IPS DF 6.9 (cell line): Measurements from ENCODE around the gene OR1L8.
"Not testable (repeated sequence)": the region's sequence is repeated elsewhere in the genome, so short reads cannot be mapped to it uniquely, and the experiment has no call there.

ENCODE experiments used
- DNase-seq: peaks from one replicate; pipeline ENCODE4 v3.0.0-alpha.2; 2013; ENCODE audit warnings: low read depth, low spot score
- H3K27ac ChIP-seq: one replicate; pipeline ENCODE4 v1.5.1; 2013; ENCODE audit warnings: low read length, control low read depth
- H3K27me3 ChIP-seq: 2 replicates; pipeline ENCODE4 v1.6.1; 2013; ENCODE audit warnings: mild to moderate bottlenecking, low read length; ENCODE audit not compliant: control insufficient read depth, insufficient read depth
- H3K36me3 ChIP-seq: 2 replicates; pipeline ENCODE4 v1.6.1; 2013; ENCODE audit warnings: low read length; ENCODE audit not compliant: control insufficient read depth, insufficient read depth
- H3K4me1 ChIP-seq: 2 replicates; pipeline ENCODE4 v1.6.1; 2013; ENCODE audit warnings: low read length; ENCODE audit not compliant: control insufficient read depth, insufficient read depth
- H3K4me3 ChIP-seq: 2 replicates; pipeline ENCODE4 v1.5.1; 2013; ENCODE audit warnings: mild to moderate bottlenecking, low read length
- H3K9me3 ChIP-seq: 2 replicates; pipeline ENCODE4 v1.6.1; 2013; ENCODE audit warnings: low read length, inconsistent platforms; ENCODE audit not compliant: control insufficient read depth, insufficient read depth
- WGBS: extraction: QIAGEN DNeasy Blood & Tissue Kit; methylation state at CpG from one replicate; pipeline ENCODE4 v1.1.7; 2013; ENCODE audit warnings: mixed read lengths, missing lambda C conversion rate; ENCODE audit not compliant: insufficient read length, insufficient coverage; 5-methylcytosine and 5-hydroxymethylcytosine counted together

The OR1L8 gene

DNA sequence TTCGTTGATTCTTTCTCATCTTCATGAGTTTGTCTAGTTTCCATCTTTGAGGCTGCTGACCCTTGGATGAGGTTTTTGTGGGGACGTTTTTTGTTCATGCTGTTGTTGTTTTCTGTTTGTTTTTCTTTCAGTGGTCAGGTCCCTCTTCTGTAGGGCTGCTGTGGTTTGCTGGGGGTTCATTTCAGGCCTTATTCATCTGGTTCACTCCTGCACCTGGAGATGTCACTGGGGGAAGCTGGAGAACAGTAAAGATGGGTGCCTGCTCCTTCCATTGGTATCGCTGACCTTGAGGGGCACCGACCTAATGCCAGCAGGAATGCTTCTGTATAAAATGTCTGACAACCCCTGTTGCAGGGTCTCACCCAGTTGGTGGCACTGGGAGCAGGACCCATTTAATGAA, 21.7 kb downstream of the OR1L8 start:
- H3K9me3 ChIP-seq: peaks cover 1% of the 10 kb centered on the region
- H3K27ac ChIP-seq: no peak overlapping the region
- H3K4me1 ChIP-seq: no peaks in the 10 kb centered on the region
- no CpG with 5 or more reads among the region's 4 CpGs for WGBS
- H3K36me3 ChIP-seq: no peaks in the 10 kb centered on the region
- DNase-seq: no peak
- H3K4me3 ChIP-seq: no peak overlapping the region
- H3K27me3 ChIP-seq: 0 out of 2 replicates have a peak, but pooled peaks cover 1% of the 10 kb centered on the region

- Histone ChIP-seq H3K27ac (no peak within 1 kb of the TSS), H3K4me1 (no peaks in the 10 kb centered on the region), H3K9me3 (no peaks in the 10 kb centered on the region; the same call in 1 of the 2 replicates), H3K36me3 (no peaks in the 10 kb centered on the region), H3K27me3 (no peaks in the 10 kb centered on the region), H3K4me3 (no peak within 1 kb of the TSS)
- DNase-seq: no peak
- WGBS: no CpG with 5 or more reads among the region's 2 CpGs
Measured at GRCh38 chr9:122552812-122553211, 30.4 kb downstream of the OR1L8 start, which contains the start of gene OR1N2. Gene OR1N2 (plus strand): TSS chr9:122553112. CDS start chr9:122553212, 100 bp downstream.

DNA sequence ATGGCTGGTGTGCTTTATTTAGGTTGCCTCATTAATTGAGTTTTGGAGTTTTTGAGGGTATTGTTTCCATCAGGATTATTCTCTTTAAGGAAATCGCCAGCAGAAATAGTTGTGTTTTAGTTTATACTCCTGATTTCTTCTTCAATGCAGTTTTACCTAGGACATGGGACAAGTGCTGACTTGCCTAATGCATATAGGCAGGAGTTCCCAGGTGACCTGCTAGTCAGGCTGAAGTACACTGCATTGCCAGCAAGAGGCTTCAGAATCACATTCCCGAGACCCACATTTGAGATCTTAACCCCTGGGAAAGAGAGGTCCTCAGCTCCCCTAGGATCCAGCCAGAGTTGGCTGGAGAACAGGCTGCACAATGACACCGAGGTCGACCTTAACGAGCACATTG, 31.8 kb downstream of the OR1L8 start:
- Histone ChIP-seq H3K9me3 (no peaks in the 10 kb centered on the region; the same call in 1 of the 2 replicates), H3K27me3 (no peaks in the 10 kb centered on the region), H3K27ac (no peak overlapping the region), H3K36me3 (no peaks in the 10 kb centered on the region), H3K4me3 (no peak overlapping the region), H3K4me1 (no peaks in the 10 kb centered on the region)
- no peak for DNase-seq
- WGBS: no CpG with 5 or more reads among the region's 5 CpGs

DNA sequence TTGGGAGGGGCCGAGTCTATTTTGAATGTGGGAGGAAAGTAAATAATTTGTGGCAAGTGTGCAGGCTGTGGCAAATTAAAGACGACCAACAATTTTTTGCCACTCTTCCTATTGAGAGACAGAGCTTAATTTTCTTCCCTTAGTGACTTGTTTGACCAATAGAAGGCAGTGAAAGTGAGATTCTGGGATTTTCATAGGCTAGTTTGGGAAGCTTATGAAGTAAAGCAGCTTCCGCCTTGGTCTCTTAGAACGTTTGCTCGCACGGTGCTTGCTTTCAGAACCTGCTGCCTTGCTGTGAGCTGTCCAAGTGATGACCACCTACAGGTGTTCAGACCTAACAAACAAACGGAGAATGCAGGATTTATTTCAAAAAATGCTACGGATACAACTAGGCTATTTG, 37.0 kb downstream of the OR1L8 start:
- no peaks in the 10 kb centered on the region for H3K36me3 ChIP-seq
- DNase-seq: no peak
- H3K9me3 ChIP-seq: no peaks in the 10 kb centered on the region
- no peak overlapping the region for H3K4me3 ChIP-seq
- WGBS: no CpG with 5 or more reads among the region's 8 CpGs
- no peak overlapping the region for H3K27ac ChIP-seq
- H3K4me1 ChIP-seq: no peaks in the 10 kb centered on the region
- H3K27me3 ChIP-seq: no peaks in the 10 kb centered on the region

- no peak overlapping the region for H3K4me3 ChIP-seq
- H3K4me1 ChIP-seq: no peaks in the 10 kb centered on the region
- no peaks in the 10 kb centered on the region for H3K36me3 ChIP-seq
- H3K27me3 ChIP-seq: no peaks in the 10 kb centered on the region
- no peak overlapping the region for H3K27ac ChIP-seq
- no peak for DNase-seq
- WGBS: no CpG with 5 or more reads among the region's 2 CpGs
- H3K9me3 ChIP-seq: no peaks in the 10 kb centered on the region
Measured at GRCh38 chr9:122538757-122539156, 44.4 kb downstream of the OR1L8 start.

DNA sequence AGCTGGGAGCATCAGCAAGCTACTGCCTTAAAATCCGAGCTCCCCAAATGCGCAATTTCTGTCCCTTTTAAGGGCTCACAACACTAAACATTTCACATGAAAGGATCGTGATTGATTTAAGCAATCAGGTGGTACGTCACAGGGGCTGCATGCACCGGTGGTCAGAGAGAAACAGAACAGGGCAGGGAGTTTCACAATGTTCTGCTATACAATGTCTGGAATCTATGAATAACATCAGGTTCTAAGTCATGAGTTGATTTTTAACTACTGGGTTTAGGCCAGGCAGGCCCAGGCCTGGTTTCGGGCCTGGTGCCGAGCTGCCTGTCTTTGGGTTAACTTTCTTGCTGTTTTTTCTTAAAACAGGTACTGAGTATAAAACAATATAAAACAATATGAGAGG, 46.1 kb downstream of the OR1L8 start:
- H3K36me3 ChIP-seq, H3K27ac ChIP-seq, H3K27me3 ChIP-seq, H3K9me3 ChIP-seq, DNase-seq, H3K4me3 ChIP-seq, H3K4me1 ChIP-seq: not testable (repeated sequence)
- WGBS: no CpG with 5 or more reads among the region's 7 CpGs

- Histone ChIP-seq H3K36me3 (no peaks in the 10 kb centered on the region), H3K27ac (no peak overlapping the region), H3K27me3 (no peaks in the 10 kb centered on the region), H3K9me3 (no peaks in the 10 kb centered on the region), H3K4me3 (no peak overlapping the region), H3K4me1 (no peaks in the 10 kb centered on the region)
- no CpG with 5 or more reads among the region's 1 CpG for WGBS
- DNase-seq: no peak
Measured at GRCh38 chr9:122536134-122536533, 47.0 kb downstream of the OR1L8 start.

DNA sequence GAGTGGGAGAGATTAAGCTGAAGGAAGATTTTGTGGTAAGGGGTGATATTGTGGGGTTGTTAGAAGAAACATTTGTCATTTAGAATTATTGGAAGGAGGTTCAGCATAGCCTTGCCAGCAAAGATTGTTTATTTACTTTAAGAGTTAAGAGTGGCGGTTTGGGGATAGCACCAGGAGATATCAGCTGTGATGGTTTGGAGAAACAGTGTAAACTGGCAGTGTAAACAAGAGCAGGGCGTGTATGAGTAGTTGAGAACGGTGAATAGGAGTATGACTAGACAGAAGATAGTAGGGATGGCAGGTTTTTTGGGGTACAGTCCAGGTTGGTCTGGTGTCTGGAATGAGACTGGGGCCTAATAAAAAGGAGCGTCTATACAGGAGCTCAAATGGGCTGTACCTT, 52.0 kb downstream of the OR1L8 start:
- H3K9me3 ChIP-seq, H3K4me1 ChIP-seq, H3K27ac ChIP-seq, H3K36me3 ChIP-seq, DNase-seq, H3K27me3 ChIP-seq, H3K4me3 ChIP-seq: not testable (repeated sequence)
- no CpG with 5 or more reads among the region's 4 CpGs for WGBS

GRCh38 chr9:122527193-122527592, 56.0 kb downstream of the OR1L8 start, which contains the start of gene OR1N1:
Gene OR1N1 (minus strand): TSS chr9:122527293. CDS start chr9:122527293, 0 bp downstream.
- WGBS: no CpG with 5 or more reads among the region's 3 CpGs
- no peak within 1 kb of the TSS for H3K27ac ChIP-seq
- no peaks in the 10 kb centered on the region for H3K27me3 ChIP-seq
- no peaks in the 10 kb centered on the region for H3K9me3 ChIP-seq
- H3K4me3 ChIP-seq: no peak within 1 kb of the TSS
- no peaks in the 10 kb centered on the region for H3K4me1 ChIP-seq
- no peaks in the 10 kb centered on the region for H3K36me3 ChIP-seq
- no peak for DNase-seq

DNA sequence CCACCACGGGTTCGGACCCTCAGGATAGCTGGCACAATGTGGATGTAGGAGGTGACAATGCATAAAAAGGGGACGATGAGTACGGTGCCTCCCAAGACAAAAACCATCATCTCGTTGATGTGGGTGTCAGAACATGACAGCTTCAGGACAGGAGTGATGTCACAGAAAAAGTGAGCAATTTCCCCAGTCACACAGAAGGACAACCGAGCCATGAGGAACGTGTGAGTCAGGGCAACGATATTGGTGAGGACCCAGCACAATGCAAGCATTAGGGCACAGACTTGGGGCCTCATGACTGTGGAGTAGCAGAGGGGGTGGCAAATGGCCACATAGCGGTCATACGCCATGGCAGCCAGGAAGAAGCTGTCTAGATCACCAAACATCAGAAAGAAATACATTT, 56.6 kb downstream of the OR1L8 start:
- Histone ChIP-seq H3K4me1 (no peaks in the 10 kb centered on the region), H3K9me3 (no peaks in the 10 kb centered on the region), H3K27me3 (no peaks in the 10 kb centered on the region), H3K27ac (no peak overlapping the region), H3K36me3 (no peaks in the 10 kb centered on the region), H3K4me3 (no peak overlapping the region)
- DNase-seq: no peak
- no CpG with 5 or more reads among the region's 10 CpGs for WGBS

DNA sequence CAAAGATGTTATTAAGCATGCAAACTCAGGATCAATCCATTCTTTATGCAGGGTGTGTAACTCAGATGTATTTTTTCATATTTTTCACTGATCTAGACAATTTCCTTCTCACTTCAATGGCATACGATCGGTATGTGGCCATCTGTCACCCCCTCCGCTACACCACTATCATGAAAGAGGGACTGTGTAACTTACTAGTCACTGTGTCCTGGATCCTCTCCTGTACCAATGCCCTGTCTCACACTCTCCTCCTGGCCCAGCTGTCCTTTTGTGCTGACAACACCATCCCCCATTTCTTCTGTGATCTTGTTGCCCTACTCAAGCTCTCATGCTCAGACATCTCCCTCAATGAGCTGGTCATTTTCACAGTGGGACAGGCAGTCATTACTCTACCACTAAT, 63.8 kb downstream of the OR1L8 start:
- Histone ChIP-seq H3K9me3 (no peaks in the 10 kb centered on the region), H3K27me3 (no peaks in the 10 kb centered on the region)

More for the DNA sequence above, 63.8 kb downstream of the OR1L8 start:
- no peak overlapping the region for H3K4me3 ChIP-seq
- H3K36me3 ChIP-seq: no peaks in the 10 kb centered on the region
- DNase-seq: no peak
- no peak overlapping the region for H3K27ac ChIP-seq
- no peaks in the 10 kb centered on the region for H3K4me1 ChIP-seq
- WGBS: no CpG with 5 or more reads among the region's 3 CpGs
